CD4-positive, CD25-positive, alpha-beta regulatory T cell (primary cell): ENCODE data around the gene POU3F4. TPM values are rescaled to one million over a fixed set of nuclear protein-coding genes. Genes with fewer than 3 reads are reported as not detected.

ENCODE experiments used
- ATAC-seq, 2 donors: fragments of 150-1000 bp; cut with Tn5 transposase; one replicate each; pipeline ENCODE4 v1.10.0; 2021; ENCODE audit warnings: low read depth in 2 of 2, moderate number of reproducible peaks in 2 of 2, moderate library complexity in 1 of 2
- DNase-seq, 3 donors: peaks; one replicate each; pipeline versions ENCODE4 v3.0.0 to v3.0.0-alpha.2; 2012 to 2022; ENCODE audit warnings: mixed read lengths in 1 of 3
- H3K27ac ChIP-seq: one replicate; pipeline ENCODE4 v1.7.0; 2013; ENCODE audit warnings: mild to moderate bottlenecking, low read length; ENCODE audit not compliant: insufficient read depth, poor library complexity, severe bottlenecking
- H3K27me3 ChIP-seq: one replicate; pipeline ENCODE4 v1.7.0; 2013; ENCODE audit warnings: low read length; ENCODE audit not compliant: control insufficient read depth, insufficient read depth
- H3K36me3 ChIP-seq: one replicate; pipeline ENCODE4 v1.7.0; 2013; ENCODE audit warnings: mild to moderate bottlenecking, low read length, moderate library complexity; ENCODE audit not compliant: control insufficient read depth, insufficient read depth
- H3K4me1 ChIP-seq: 2 replicates; pipeline ENCODE4 v1.7.0; 2013; ENCODE audit warnings: mild to moderate bottlenecking, low read length; ENCODE audit not compliant: insufficient read depth, control insufficient read depth, poor library complexity, severe bottlenecking
- H3K4me3 ChIP-seq: one replicate; pipeline ENCODE4 v1.7.0; 2013; ENCODE audit warnings: low read depth, mild to moderate bottlenecking, low read length, moderate library complexity
- H3K9me3 ChIP-seq, 2 experiments: 1 replicate in 1 of 2; 2 replicates in 1 of 2; pipeline ENCODE4 v1.7.0; 2013; ENCODE audit warnings: low read length in 2 of 2, mild to moderate bottlenecking in 1 of 2, moderate library complexity in 1 of 2; ENCODE audit not compliant: control insufficient read depth in 2 of 2
- H3K27ac Mint-ChIP-seq, 3 donors: one replicate each; pipeline ENCODE4 v1.8.0; 2020 to 2022; ENCODE audit warnings: mild to moderate bottlenecking in 3 of 3, mixed read lengths in 3 of 3, moderate library complexity in 2 of 3
- H3K27me3 Mint-ChIP-seq: one replicate; pipeline ENCODE4 v1.8.0; 2022; ENCODE audit warnings: mild to moderate bottlenecking, mixed read lengths
- H3K36me3 Mint-ChIP-seq: one replicate; pipeline ENCODE4 v1.8.0; 2020; ENCODE audit warnings: mixed read lengths
- H3K4me1 Mint-ChIP-seq, 4 donors: one replicate each; pipeline ENCODE4 v1.8.0; 2020 to 2022; ENCODE audit warnings: mixed read lengths in 4 of 4, mild to moderate bottlenecking in 1 of 4
- H3K4me3 Mint-ChIP-seq, 4 donors: one replicate each; pipeline ENCODE4 v1.8.0; 2020 to 2022; ENCODE audit warnings: mild to moderate bottlenecking in 4 of 4, mixed read lengths in 4 of 4, moderate library complexity in 3 of 4
- H3K9me3 Mint-ChIP-seq, 7 donors: one replicate each; pipeline ENCODE4 v1.8.0; 2020 to 2022; ENCODE audit warnings: mixed read lengths in 7 of 7, mild to moderate bottlenecking in 3 of 7, moderate library complexity in 2 of 7
- polyA plus RNA-seq, 4 donors: library from polyadenylated mRNA; unstranded; fragments of 300-500 nt; fragmentation: Illumina TruSeq; gene quantifications; one replicate each; pipeline ENCODE4 v1.2.3, GENCODE V29; 2021
- total RNA-seq: library from RNA; stranded (reverse); gene quantifications from one replicate; pipeline ENCODE4 v1.2.3, GENCODE V29; 2022

POU3F4 gene
- total RNA-seq (not detected), polyA plus RNA-seq (not detected)

DNA sequence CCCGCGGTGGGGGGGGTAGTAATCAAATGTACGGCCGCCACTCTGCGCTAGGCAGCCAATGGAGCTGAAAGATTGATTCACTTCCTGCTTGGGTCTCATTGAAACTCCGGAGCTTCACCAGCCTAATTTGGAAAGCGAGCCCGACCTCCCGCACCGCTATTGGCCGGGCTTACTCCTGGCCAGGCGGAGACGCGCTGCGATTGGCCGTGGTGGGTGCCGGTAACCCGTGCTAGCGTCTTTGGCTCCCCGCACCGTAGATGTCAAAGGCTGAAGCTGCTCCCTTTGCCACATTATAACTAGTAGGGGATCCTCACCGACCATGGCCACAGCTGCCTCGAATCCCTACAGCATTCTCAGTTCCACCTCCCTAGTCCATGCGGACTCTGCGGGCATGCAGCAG, at the start of gene POU3F4:
POU3F4 (plus strand) TSS at position 285 of the 400 bp plus-strand sequence; CDS start at position 320, 35 bp downstream.
- H3K36me3 Mint-ChIP-seq, result no peaks in the 10 kb centered on the region
- H3K9me3 ChIP-seq, result no peaks in the 10 kb centered on the region
- peaks cover 41% of the 10 kb centered on the region for H3K27me3 Mint-ChIP-seq
- H3K27me3 ChIP-seq, result no peaks in the 10 kb centered on the region
- ATAC-seq (no peak), DNase-seq (no peak)
- no peak within 1 kb of the TSS for H3K27ac ChIP-seq
- H3K27ac Mint-ChIP-seq, result no peak within 1 kb of the TSS
- peaks cover 0 to 6% (median 0%) of the 10 kb centered on the region in 4 donors for H3K4me1 Mint-ChIP-seq
- H3K36me3 ChIP-seq, result no peaks in the 10 kb centered on the region
- no peak within 1 kb of the TSS for H3K4me3 Mint-ChIP-seq
- no peaks in the 10 kb centered on the region for H3K4me1 ChIP-seq
- no peak within 1 kb of the TSS for H3K4me3 ChIP-seq
- peaks cover 0 to 9% (median 0%) of the 10 kb centered on the region in 7 donors for H3K9me3 Mint-ChIP-seq

DNA sequence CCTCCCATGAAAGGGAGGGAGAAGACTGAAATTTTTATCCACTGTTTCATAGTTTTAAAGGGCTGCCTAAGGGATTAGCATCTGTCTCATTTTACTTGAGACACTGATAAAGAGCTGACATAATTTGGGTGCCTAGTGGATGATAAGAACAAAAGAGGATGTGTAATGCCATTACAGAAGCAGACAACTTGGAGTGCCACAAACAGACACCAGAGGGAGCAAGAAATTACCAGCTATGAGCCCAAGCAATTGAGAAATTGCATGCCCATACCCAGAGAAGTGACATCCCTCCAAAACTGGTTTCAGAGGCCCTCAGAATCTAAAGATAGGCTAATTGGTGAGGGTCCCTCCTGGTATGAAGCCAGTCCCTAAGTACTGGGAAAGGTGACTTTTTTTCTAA, 38.5 kb upstream of the POU3F4 start:
- Histone ChIP-seq H3K27me3 (no peaks in the 10 kb centered on the region), H3K27ac (no peak overlapping the region), H3K4me1 (no peaks in the 10 kb centered on the region), H3K4me3 (no peak overlapping the region), H3K9me3 (no peaks in the 10 kb centered on the region), H3K36me3 (no peaks in the 10 kb centered on the region)
- H3K27me3 Mint-ChIP-seq, result no peaks in the 10 kb centered on the region
- DNase-seq, result peak in 1 of 3 donors; percentile 27
- no peak for ATAC-seq
- no peaks in the 10 kb centered on the region for H3K36me3 Mint-ChIP-seq
- H3K27ac Mint-ChIP-seq, result no peak overlapping the region
- H3K4me1 Mint-ChIP-seq, result no peaks in the 10 kb centered on the region
- no peak overlapping the region for H3K4me3 Mint-ChIP-seq
- peaks cover 0 to 6% (median 0%) of the 10 kb centered on the region in 7 donors for H3K9me3 Mint-ChIP-seq

DNA sequence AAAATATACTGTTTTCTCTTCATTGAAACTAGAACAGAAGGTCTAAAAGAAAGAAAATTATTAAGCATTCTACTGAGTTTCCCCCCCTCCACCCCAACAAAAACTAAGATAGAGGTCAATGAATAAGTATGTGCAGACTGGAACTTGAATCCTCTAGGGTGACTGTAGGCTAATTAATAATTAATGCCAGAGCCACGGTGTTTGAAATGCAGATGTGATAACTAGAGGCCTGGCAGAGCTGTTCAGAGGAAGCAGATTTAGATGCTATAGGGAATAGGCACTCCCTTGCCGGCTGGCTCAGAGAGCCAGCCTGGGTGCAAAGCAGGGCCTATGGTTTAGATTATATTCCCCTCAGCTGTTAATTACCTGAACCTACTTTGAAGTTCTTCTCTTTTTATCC, 12.2 kb upstream of the POU3F4 start:
- no peak for ATAC-seq
- H3K27me3 ChIP-seq, result no peaks in the 10 kb centered on the region

DNA sequence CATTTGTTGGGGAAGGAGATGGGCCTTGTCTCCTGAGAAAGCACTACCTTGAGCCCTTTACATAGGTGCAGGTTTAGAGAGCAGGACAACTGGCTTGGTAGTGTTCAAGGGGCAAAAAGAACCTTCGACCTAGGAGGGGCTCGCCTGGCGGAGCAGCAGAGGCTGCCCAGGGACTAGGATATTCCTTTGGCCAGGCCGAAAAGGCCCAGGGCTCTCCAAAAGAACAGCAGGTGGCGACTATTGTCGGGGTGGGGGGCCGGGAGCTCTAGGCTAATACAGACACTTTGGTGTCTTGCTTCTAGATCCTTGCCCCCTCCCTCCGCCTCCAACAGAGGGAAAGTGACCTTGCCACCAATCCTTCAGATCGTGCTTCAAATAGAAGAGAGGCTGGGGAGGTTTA, 7.1 kb upstream of the POU3F4 start:
- Histone ChIP-seq H3K27me3 (no peaks in the 10 kb centered on the region), H3K9me3 (no peaks in the 10 kb centered on the region), H3K4me1 (no peaks in the 10 kb centered on the region), H3K36me3 (no peaks in the 10 kb centered on the region), H3K4me3 (no peak overlapping the region), H3K27ac (no peak overlapping the region)
- H3K4me1 Mint-ChIP-seq, result no peaks in the 10 kb centered on the region
- DNase-seq (no peak), ATAC-seq (no peak)
- H3K27me3 Mint-ChIP-seq, result peaks cover 19% of the 10 kb centered on the region
- no peaks in the 10 kb centered on the region for H3K36me3 Mint-ChIP-seq
- H3K27ac Mint-ChIP-seq, result no peak overlapping the region
- H3K9me3 Mint-ChIP-seq, result peaks cover 0 to 4% (median 0%) of the 10 kb centered on the region in 7 donors
- no peak overlapping the region for H3K4me3 Mint-ChIP-seq

More for the DNA sequence above, 12.2 kb upstream of the POU3F4 start:
- H3K4me3 Mint-ChIP-seq, result no peak overlapping the region
- H3K27ac Mint-ChIP-seq, result no peak overlapping the region
- H3K9me3 Mint-ChIP-seq, result peaks cover 0 to 3% (median 0%) of the 10 kb centered on the region in 7 donors
- Histone ChIP-seq H3K36me3 (no peaks in the 10 kb centered on the region), H3K4me1 (no peaks in the 10 kb centered on the region), H3K9me3 (no peaks in the 10 kb centered on the region), H3K4me3 (no peak overlapping the region), H3K27ac (no peak overlapping the region)
- H3K36me3 Mint-ChIP-seq, result no peaks in the 10 kb centered on the region
- H3K4me1 Mint-ChIP-seq, result no peaks in the 10 kb centered on the region
- peaks cover 3% of the 10 kb centered on the region for H3K27me3 Mint-ChIP-seq
- no peak for DNase-seq

DNA sequence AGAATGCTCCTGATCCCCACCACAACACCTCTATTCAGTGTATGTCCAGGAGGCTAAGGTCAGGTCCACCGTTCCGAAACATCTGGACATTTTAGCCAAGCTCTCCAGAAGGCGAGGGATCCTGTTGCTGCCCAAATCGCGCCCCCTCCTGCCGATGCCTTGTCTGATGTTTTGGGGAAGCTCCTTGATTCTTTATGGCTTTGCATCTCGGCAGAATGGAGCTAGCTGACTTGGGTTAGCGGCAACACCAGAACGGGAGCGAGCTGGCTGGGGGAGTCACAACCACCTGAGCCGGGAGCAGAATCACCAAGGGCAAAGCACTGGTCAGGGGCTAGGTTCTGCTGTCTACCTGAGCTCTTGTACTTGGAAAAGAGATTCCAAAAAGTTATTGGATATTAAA, 6.6 kb upstream of the POU3F4 start:
- no peaks in the 10 kb centered on the region for H3K4me1 Mint-ChIP-seq
- Histone ChIP-seq H3K4me1 (no peaks in the 10 kb centered on the region), H3K27me3 (no peaks in the 10 kb centered on the region), H3K36me3 (no peaks in the 10 kb centered on the region), H3K27ac (no peak overlapping the region), H3K4me3 (no peak overlapping the region), H3K9me3 (no peaks in the 10 kb centered on the region)
- peaks cover 20% of the 10 kb centered on the region for H3K27me3 Mint-ChIP-seq
- H3K4me3 Mint-ChIP-seq, result no peak overlapping the region
- H3K9me3 Mint-ChIP-seq, result peaks cover 0 to 4% (median 0%) of the 10 kb centered on the region in 7 donors
- H3K27ac Mint-ChIP-seq, result no peak overlapping the region
- ATAC-seq, result no peak
- no peaks in the 10 kb centered on the region for H3K36me3 Mint-ChIP-seq
- no peak for DNase-seq

DNA sequence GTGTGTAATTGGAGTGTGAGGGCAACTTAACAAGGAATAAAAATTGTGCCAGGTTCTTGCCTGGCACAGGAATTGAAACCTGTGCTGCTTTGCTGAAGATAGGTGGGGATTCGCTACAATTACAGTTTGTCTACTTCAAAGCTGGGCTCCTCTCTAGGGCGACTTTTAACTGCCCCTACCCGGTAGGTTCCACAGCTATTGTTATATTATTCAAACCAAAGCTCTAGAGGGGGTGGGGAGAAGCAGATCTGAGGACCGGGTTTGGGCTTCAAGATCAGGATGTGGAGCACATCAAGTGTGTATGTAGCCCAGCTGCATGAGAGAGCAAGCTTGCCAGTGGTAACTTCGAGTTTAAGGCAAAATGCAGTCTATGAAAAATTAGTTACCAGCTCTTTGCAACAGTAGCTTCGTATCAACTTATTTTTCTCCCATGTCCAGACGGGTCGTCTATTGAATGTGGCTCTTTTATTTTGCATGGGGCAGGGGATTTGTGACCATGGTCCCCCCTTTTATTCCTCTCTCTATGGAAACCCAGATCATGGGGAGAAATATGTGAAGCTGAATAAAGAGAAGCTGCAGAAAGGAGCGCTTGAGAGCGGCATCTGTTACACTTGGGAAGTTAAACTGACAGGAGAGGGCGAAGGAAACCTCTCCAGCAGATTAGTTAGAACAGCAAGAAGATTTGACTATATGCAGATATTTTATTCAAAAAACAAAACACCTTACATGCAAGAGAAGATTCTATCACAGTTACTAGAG, 3.2 kb upstream of the POU3F4 start:
- no peaks in the 10 kb centered on the region for H3K27me3 ChIP-seq
- Mint-ChIP-seq H3K27ac (no peak overlapping the region), H3K4me1 (peaks cover 0 to 3% (median 0%) of the 10 kb centered on the region in 4 donors), H3K9me3 (peaks cover 0 to 6% (median 0%) of the 10 kb centered on the region in 7 donors), H3K36me3 (no peaks in the 10 kb centered on the region), H3K4me3 (no peak overlapping the region), H3K27me3 (peaks cover 42% of the 10 kb centered on the region)
- no peaks in the 10 kb centered on the region for H3K4me1 ChIP-seq
- H3K36me3 ChIP-seq, result no peaks in the 10 kb centered on the region
- H3K4me3 ChIP-seq, result no peak overlapping the region
- DNase-seq (no peak), ATAC-seq (no peak)
- H3K27ac ChIP-seq, result no peak overlapping the region
- no peaks in the 10 kb centered on the region for H3K9me3 ChIP-seq

DNA sequence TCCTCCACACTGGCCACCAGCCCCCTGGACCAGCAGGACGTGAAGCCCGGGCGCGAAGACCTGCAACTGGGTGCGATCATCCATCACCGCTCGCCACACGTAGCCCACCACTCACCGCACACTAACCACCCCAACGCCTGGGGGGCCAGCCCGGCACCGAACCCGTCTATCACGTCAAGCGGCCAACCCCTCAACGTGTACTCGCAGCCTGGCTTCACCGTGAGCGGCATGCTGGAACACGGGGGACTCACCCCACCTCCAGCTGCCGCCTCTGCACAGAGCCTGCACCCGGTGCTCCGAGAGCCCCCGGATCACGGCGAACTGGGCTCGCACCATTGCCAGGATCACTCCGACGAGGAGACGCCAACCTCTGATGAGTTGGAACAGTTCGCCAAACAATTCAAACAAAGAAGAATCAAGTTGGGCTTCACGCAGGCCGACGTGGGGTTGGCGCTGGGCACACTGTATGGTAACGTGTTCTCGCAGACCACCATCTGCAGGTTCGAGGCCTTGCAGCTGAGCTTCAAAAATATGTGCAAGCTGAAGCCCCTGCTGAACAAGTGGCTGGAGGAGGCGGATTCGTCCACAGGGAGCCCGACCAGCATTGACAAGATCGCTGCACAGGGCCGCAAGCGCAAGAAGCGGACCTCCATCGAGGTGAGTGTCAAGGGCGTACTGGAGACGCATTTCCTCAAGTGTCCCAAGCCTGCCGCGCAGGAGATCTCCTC, 600 bp downstream of the POU3F4 start:
- Histone ChIP-seq H3K27me3 (no peaks in the 10 kb centered on the region), H3K9me3 (no peaks in the 10 kb centered on the region), H3K36me3 (no peaks in the 10 kb centered on the region), H3K4me1 (no peaks in the 10 kb centered on the region), H3K4me3 (no peak overlapping the region), H3K27ac (no peak overlapping the region)
- Mint-ChIP-seq H3K4me3 (no peak overlapping the region), H3K27me3 (peaks cover 35% of the 10 kb centered on the region), H3K27ac (no peak overlapping the region), H3K4me1 (peaks cover 0 to 6% (median 0%) of the 10 kb centered on the region in 4 donors), H3K36me3 (no peaks in the 10 kb centered on the region), H3K9me3 (peaks cover 0 to 9% (median 0%) of the 10 kb centered on the region in 7 donors)
- DNase-seq (no peak), ATAC-seq (no peak)
